ENCODE measurements around the gene VGLL4.
A peak's percentile ranks its signal among the peaks of the same experiment; 100 is the strongest.
"Not testable (repeated sequence)": the region's sequence is repeated elsewhere in the genome, so short reads cannot be mapped to it uniquely, and the experiment has no call there.

Gene VGLL4

GRCh38 chr3:11574981-11575669, 68.6 kb downstream of the VGLL4 start:
- H3K4me3 ChIP-seq (replicated peaks in 1 of 2; ENCODE audit: low read depth in 2 of 2, low read length in 2 of 2): no peak overlapping the region
- TF ChIP-seq, protein P1, sequence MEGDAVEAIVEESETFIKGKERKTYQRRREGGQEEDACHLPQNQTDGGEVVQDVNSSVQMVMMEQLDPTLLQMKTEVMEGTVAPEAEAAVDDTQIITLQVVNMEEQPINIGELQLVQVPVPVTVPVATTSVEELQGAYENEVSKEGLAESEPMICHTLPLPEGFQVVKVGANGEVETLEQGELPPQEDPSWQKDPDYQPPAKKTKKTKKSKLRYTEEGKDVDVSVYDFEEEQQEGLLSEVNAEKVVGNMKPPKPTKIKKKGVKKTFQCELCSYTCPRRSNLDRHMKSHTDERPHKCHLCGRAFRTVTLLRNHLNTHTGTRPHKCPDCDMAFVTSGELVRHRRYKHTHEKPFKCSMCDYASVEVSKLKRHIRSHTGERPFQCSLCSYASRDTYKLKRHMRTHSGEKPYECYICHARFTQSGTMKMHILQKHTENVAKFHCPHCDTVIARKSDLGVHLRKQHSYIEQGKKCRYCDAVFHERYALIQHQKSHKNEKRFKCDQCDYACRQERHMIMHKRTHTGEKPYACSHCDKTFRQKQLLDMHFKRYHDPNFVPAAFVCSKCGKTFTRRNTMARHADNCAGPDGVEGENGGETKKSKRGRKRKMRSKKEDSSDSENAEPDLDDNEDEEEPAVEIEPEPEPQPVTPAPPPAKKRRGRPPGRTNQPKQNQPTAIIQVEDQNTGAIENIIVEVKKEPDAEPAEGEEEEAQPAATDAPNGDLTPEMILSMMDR (IDR thresholded peaks at IDR 0.05; ENCODE audit: low read depth, low read length): no peak

GRCh38 chr3:11572660-11573059, 71.1 kb downstream of the VGLL4 start:
- DNase-seq (ENCODE audit: low read depth in 2 of 2): not testable (repeated sequence)

More at GRCh38 chr3:11574981-11575669, 68.6 kb downstream of the VGLL4 start:
- no peak for DNase-seq (ENCODE audit: low read depth in 2 of 2)

DNA sequence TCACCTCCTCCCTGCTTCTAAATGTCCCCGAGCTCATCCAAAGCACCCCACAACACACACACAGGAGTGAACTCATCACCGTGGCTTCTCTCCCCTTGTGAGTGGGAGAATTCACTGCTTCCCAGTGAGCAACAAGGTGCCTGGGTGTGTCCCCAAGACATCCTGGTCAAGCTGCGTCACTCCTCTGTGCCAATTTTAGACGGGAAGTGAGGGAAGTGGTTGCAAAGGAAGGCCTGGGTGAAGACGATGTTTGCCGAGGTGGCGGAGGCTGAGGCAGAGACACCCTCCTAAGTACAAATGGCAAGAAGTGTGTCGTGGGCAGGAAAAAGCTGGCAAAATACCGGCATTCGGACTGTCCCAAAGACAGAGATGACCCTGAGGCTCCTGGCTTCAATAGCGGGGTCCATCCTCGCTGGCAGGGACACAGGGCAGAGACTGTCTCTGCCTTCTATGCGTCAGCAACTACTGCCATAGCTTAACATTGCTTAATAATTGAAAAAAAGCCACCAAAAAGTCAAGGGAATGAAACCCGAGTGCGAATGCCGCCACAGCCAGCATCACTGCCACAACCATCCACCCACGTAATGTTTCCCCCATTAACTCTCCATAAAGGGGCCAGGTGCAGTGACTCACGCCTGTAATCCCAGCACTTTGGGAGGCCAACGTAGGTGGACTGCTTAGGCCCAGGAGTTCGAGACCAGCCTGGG, 72.8 kb downstream of the VGLL4 start:
- TF ChIP-seq, protein P1 (IDR thresholded peaks at IDR 0.05; ENCODE audit: low read depth, low read length): no peak
- DNase-seq (ENCODE audit: low read depth in 2 of 2): peak; percentile 51 to 86
- no peak overlapping the region for H3K4me3 ChIP-seq (replicated peaks in 1 of 2; ENCODE audit: low read depth in 2 of 2, low read length in 2 of 2)

More at GRCh38 chr3:11572660-11573059, 71.1 kb downstream of the VGLL4 start:
- not testable (repeated sequence) for H3K4me3 ChIP-seq (replicated peaks in 1 of 2; ENCODE audit: low read depth in 2 of 2, low read length in 2 of 2)

- no peak for DNase-seq (ENCODE audit: low read depth in 2 of 2)
- TF ChIP-seq, protein P1 (IDR thresholded peaks at IDR 0.05; ENCODE audit: low read depth, low read length): no peak
Observed at GRCh38 chr3:11570251-11570650, 73.5 kb downstream of the VGLL4 start.

GRCh38 chr3:11569156-11569741, 74.5 kb downstream of the VGLL4 start:
- peak overlapping the region in 1 of 2 donors; percentile 18 for H3K4me3 ChIP-seq (replicated peaks in 1 of 2; ENCODE audit: low read depth in 2 of 2, low read length in 2 of 2)
- TF ChIP-seq, protein P1 (IDR thresholded peaks at IDR 0.05; ENCODE audit: low read depth, low read length): no peak
- no peak for DNase-seq (ENCODE audit: low read depth in 2 of 2)

More at GRCh38 chr3:11570251-11570650, 73.5 kb downstream of the VGLL4 start:
- no peak overlapping the region for H3K4me3 ChIP-seq (replicated peaks in 1 of 2; ENCODE audit: low read depth in 2 of 2, low read length in 2 of 2)

DNA sequence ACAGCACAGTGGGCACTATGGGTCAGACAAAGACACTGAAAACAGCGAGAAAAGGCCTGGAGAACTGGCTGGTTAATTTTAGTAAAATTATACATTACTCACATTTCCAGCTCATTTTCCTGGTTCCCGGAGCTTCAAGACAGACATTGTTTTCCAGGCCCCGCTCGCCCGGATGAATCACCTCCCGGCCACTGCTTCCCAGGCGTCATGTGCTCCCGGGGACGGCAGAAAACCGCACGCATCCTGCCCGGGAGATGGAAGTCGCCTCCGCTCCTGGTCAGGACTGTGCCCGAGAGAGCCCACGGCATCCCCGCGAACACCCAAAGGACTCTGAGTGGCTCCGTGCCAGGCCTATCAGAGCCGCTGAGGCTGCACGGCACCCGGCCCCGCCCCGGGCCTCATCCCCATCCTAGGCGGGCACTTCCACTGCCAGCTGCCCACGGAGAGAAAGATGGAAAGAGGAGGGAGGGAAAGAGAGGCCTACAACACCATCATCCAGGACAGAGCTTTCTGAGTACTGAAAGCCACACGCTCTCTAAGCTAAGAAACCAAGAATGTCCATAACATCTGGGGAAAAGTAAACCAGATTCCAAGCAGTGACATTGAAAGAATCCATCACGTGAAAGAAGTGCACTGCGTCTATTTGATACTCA, 75.1 kb downstream of the VGLL4 start:
- H3K4me3 ChIP-seq (replicated peaks in 1 of 2; ENCODE audit: low read depth in 2 of 2, low read length in 2 of 2): peak overlapping the region; percentile 32 to 47
- DNase-seq (ENCODE audit: low read depth in 2 of 2): peak; percentile 91 to 97
- TF ChIP-seq, protein P1 (IDR thresholded peaks at IDR 0.05; ENCODE audit: low read depth, low read length): no peak

All from cardiac fibroblast (primary cell).